GM23338 (cell line): ENCODE measurements around the gene ALDH6A1. TPM values are rescaled to one million over a fixed set of nuclear protein-coding genes. Genes with fewer than 3 reads are reported as not detected.

Source experiments
- ATAC-seq: fragments of 200-7000 bp; cut with Tn5 transposase; 3 replicates; pipeline ENCODE4 v1.9.1; 2020
- DNase-seq: peaks from one replicate; pipeline ENCODE4 v3.0.0-alpha.2; 2015; ENCODE audit warnings: low spot score
- H2AFZ ChIP-seq: fragments of 200-600 bp; sonication (generic); 2 replicates; pipeline ENCODE4 v1.8.0; 2016; ENCODE audit warnings: antibody characterized with exemption, mild to moderate bottlenecking, moderate library complexity
- H3F3A ChIP-seq: fragments of 200-600 bp; sonication (generic); replicated peaks from 2 replicates; pipeline ENCODE4 v1.8.0; 2017; ENCODE audit warnings: antibody characterized with exemption, mixed run types, low read depth
- H3K27ac ChIP-seq: fragments of 200-600 bp; sonication (generic); 2 replicates; pipeline ENCODE4 v1.6.1; 2016; ENCODE audit warnings: low read depth
- H3K27me3 ChIP-seq: fragments of 200-600 bp; sonication (generic); 2 replicates; pipeline ENCODE4 v1.8.0; 2016; ENCODE audit warnings: mild to moderate bottlenecking, mixed run types, moderate library complexity; ENCODE audit not compliant: insufficient read depth
- H3K36me3 ChIP-seq: fragments of 200-600 bp; sonication (generic); 2 replicates; pipeline ENCODE4 v1.8.0; 2016; ENCODE audit warnings: mild to moderate bottlenecking; ENCODE audit not compliant: insufficient read depth
- H3K4me1 ChIP-seq: fragments of 200-600 bp; sonication (generic); 2 replicates; pipeline ENCODE4 v1.8.0; 2016; ENCODE audit warnings: mild to moderate bottlenecking, moderate library complexity; ENCODE audit not compliant: insufficient read depth
- H3K4me2 ChIP-seq: fragments of 200-600 bp; sonication (generic); 2 replicates; pipeline ENCODE4 v1.7.1; 2017; ENCODE audit warnings: mixed run types
- H3K4me3 ChIP-seq: fragments of 200-600 bp; sonication (generic); 2 replicates; pipeline ENCODE4 v1.6.1; 2016; ENCODE audit warnings: mixed run types
- H3K79me2 ChIP-seq: fragments of 200-600 bp; sonication (generic); replicated peaks from 2 replicates; pipeline ENCODE4 v1.8.0; 2017; ENCODE audit warnings: mild to moderate bottlenecking; ENCODE audit not compliant: insufficient read depth
- H3K9me2 ChIP-seq: fragments of 200-600 bp; sonication (generic); 2 replicates; pipeline ENCODE4 v1.8.0; 2017; ENCODE audit not compliant: insufficient read depth
- H4K20me1 ChIP-seq: fragments of 200-600 bp; sonication (generic); replicated peaks from 2 replicates; pipeline ENCODE4 v1.8.0; 2017; ENCODE audit warnings: mild to moderate bottlenecking; ENCODE audit not compliant: insufficient read depth
- H3K27ac Mint-ChIP-seq: 2 replicates; pipeline ENCODE4 v1.8.0; 2020; ENCODE audit warnings: inconsistent platforms, mild to moderate bottlenecking, moderate library complexity, mixed read lengths
- H3K27me3 Mint-ChIP-seq: 3 replicates; pipeline ENCODE4 v1.8.0; 2022; ENCODE audit warnings: low read depth, mild to moderate bottlenecking, moderate library complexity, mixed read lengths, inconsistent platforms; ENCODE audit not compliant: insufficient read depth, poor library complexity
- H3K36me3 Mint-ChIP-seq: 3 replicates; pipeline ENCODE4 v1.8.0; 2021; ENCODE audit warnings: low read depth, mild to moderate bottlenecking, inconsistent platforms, moderate library complexity, mixed read lengths
- H3K4me1 Mint-ChIP-seq: 3 replicates; pipeline ENCODE4 v1.8.0; 2020; ENCODE audit warnings: mild to moderate bottlenecking, inconsistent platforms, mixed read lengths
- H3K4me3 Mint-ChIP-seq: 3 replicates; pipeline ENCODE4 v1.8.0; 2021; ENCODE audit warnings: moderate library complexity, mild to moderate bottlenecking, inconsistent platforms, mixed read lengths
- H3K9me3 Mint-ChIP-seq: 3 replicates; pipeline ENCODE4 v1.8.0; 2020; ENCODE audit warnings: moderate library complexity, mild to moderate bottlenecking, inconsistent platforms, mixed read lengths
- EZH2 ChIP-seq: fragments of 200-600 bp; sonication (generic); IDR thresholded peaks from one replicate; pipeline ENCODE4 v1.8.0; 2017; ENCODE audit warnings: antibody characterized with exemption, mild to moderate bottlenecking, low read depth; ENCODE audit not compliant: unreplicated experiment
- EZH2phosphoT487 ChIP-seq: fragments of 200-600 bp; sonication (generic); IDR thresholded peaks from one replicate; pipeline ENCODE4 v1.8.1; 2018; ENCODE audit warnings: antibody characterized with exemption; ENCODE audit not compliant: unreplicated experiment
- JUNB ChIP-seq: IDR thresholded peaks from one replicate; pipeline ENCODE4 v1.6.1; 2016; ENCODE audit warnings: antibody characterized with exemption; ENCODE audit not compliant: unreplicated experiment
- POLR2AphosphoS5 ChIP-seq: IDR thresholded peaks from 2 replicates; pipeline ENCODE4 v1.6.1; 2016; ENCODE audit warnings: antibody characterized with exemption, low read depth
- ZNF114 ChIP-seq: fragments of 250-450 bp; sonication (Bioruptor Pico); IDR thresholded peaks from 2 replicates; pipeline ENCODE4 v1.5.0; 2020; ENCODE audit warnings: mild to moderate bottlenecking, moderate library complexity
- polyA plus RNA-seq: library from polyadenylated mRNA; unstranded; fragments of >200 nt; fragmentation: Nextera tagmentation; extraction: Ambion mirVana; gene quantifications from 2 replicates; pipeline ENCODE4 v1.2.1, GENCODE V29; 2016
- total RNA-seq: library from RNA; depleted of rRNA; stranded (reverse); fragments of >200 nt; shearing (Covaris generic); gene quantifications from 2 replicates; pipeline ENCODE4 v1.2.3, GENCODE V29; 2014
- TF ChIP-seq, protein P1 (sequence below), 2 experiments: fragments of 200-600 bp in 1 of 2; sonication (generic) in 1 of 2; conservative IDR thresholded peaks; 2 replicates each; pipeline versions ENCODE4 v1.5.1 to v1.6.1; 2016 to 2017; ENCODE audit warnings: antibody characterized with exemption in 2 of 2, low read depth in 2 of 2, mild to moderate bottlenecking in 2 of 2, moderate library complexity in 1 of 2
- TF ChIP-seq, protein P2 (sequence below): IDR thresholded peaks from 2 replicates; pipeline ENCODE4 v1.6.1; 2016; ENCODE audit warnings: antibody characterized with exemption
- TF ChIP-seq, protein P3 (sequence below): fragments of 250-450 bp; sonication (Bioruptor Pico); IDR thresholded peaks from 2 replicates; pipeline ENCODE4 v1.5.0; 2020; ENCODE audit warnings: mild to moderate bottlenecking, moderate library complexity

The ALDH6A1 gene
- total and polyA plus RNA-seq, 2 experiments from 2014 or later: 16.1 to 28.0 TPM

DNA sequence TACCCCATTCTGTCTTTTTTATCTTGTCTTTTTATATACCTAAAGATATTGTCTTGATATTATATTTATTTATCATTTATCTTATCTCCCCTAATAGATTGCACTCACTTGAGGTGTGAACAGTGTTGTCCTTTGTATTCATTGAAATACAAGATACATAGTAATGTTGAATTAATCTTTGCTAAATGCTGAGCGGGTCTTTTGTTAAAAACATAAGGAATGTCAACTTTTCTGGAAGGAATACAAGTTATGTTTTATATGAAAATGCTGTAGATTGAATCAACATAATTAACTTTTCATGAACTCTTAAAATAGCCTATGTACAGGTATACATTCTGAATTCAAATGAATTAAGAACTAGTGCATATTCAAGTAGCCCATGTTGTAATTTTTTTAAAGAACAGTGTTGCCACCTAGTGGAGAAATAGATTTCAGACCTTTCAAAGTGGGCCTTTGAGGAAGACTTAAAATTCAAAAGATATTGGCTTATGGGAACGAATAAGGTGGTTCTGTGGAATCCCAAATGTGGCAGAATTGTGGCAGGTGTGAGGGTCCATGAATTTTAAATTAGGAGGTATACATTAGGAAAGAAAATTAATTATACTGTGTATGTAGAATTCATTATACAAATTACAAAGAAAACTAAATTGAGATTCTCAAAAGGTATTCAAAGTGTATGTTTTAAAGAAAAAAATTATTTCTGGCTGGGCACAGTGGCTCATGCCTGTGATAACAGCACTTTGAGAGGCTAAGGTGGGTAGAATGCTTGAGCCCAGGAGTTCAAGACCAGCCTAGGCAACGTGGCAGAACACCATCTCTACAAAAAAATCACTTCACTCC, 46.0 kb downstream of the ALDH6A1 start:
- no peaks in the 10 kb centered on the region for H3F3A ChIP-seq
- Mint-ChIP-seq H3K27ac (no peak overlapping the region), H3K4me3 (no peak overlapping the region), H3K36me3 (no peaks in the 10 kb centered on the region), H3K4me1 (no peaks in the 10 kb centered on the region), H3K9me3 (no peaks in the 10 kb centered on the region), H3K27me3 (no peaks in the 10 kb centered on the region)
- H3K27me3 ChIP-seq: no peaks in the 10 kb centered on the region
- no peaks in the 10 kb centered on the region for H3K4me1 ChIP-seq
- TF ChIP-seq, protein P1, sequence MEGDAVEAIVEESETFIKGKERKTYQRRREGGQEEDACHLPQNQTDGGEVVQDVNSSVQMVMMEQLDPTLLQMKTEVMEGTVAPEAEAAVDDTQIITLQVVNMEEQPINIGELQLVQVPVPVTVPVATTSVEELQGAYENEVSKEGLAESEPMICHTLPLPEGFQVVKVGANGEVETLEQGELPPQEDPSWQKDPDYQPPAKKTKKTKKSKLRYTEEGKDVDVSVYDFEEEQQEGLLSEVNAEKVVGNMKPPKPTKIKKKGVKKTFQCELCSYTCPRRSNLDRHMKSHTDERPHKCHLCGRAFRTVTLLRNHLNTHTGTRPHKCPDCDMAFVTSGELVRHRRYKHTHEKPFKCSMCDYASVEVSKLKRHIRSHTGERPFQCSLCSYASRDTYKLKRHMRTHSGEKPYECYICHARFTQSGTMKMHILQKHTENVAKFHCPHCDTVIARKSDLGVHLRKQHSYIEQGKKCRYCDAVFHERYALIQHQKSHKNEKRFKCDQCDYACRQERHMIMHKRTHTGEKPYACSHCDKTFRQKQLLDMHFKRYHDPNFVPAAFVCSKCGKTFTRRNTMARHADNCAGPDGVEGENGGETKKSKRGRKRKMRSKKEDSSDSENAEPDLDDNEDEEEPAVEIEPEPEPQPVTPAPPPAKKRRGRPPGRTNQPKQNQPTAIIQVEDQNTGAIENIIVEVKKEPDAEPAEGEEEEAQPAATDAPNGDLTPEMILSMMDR (conservative IDR thresholded peaks at IDR 0.05; ENCODE audit: low read depth in 2 of 2): peak; percentile 62 to 95
- TF ChIP-seq, protein P2, sequence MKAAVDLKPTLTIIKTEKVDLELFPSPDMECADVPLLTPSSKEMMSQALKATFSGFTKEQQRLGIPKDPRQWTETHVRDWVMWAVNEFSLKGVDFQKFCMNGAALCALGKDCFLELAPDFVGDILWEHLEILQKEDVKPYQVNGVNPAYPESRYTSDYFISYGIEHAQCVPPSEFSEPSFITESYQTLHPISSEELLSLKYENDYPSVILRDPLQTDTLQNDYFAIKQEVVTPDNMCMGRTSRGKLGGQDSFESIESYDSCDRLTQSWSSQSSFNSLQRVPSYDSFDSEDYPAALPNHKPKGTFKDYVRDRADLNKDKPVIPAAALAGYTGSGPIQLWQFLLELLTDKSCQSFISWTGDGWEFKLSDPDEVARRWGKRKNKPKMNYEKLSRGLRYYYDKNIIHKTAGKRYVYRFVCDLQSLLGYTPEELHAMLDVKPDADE: no peak
- H3K36me3 ChIP-seq: no peaks in the 10 kb centered on the region
- H3K4me2 ChIP-seq: no peak overlapping the region
- ATAC-seq (peak; percentile 45; the same call in 2 of the 3 replicates), DNase-seq (peak; percentile 73)
- H3K27ac ChIP-seq: no peak overlapping the region
- no peaks in the 10 kb centered on the region; the same call in 1 of the 2 replicates for H4K20me1 ChIP-seq
- no peaks in the 10 kb centered on the region for H3K79me2 ChIP-seq
- no peak overlapping the region for H3K4me3 ChIP-seq
- H2AFZ ChIP-seq: no peak overlapping the region
- H3K9me2 ChIP-seq: no peaks in the 10 kb centered on the region

DNA sequence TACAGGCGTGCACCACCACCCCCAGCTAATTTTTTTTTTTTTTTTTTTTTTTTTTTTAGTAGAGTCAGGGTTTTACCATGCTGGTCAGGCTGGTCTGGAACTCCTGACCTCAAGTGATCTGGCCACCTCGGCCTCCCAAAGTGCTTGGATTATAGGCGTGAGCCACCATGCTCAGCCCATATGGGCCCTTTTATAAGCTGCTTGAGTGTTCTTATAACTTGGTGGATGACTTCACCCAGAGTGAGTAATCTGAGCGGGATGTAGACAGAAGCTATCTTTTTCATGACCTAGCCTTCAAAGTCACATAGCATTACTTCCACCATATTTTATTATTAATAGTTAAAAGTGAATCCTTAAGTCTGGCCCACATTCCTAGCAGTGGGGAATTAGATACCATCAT, 48.7 kb downstream of the ALDH6A1 start:
- Histone ChIP-seq H3K27me3 (no peaks in the 10 kb centered on the region), H3K9me2 (no peaks in the 10 kb centered on the region), H3K4me3 (no peak overlapping the region), H4K20me1 (no peaks in the 10 kb centered on the region; the same call in 1 of the 2 replicates), H2AFZ (no peak overlapping the region), H3K27ac (no peak overlapping the region), H3K4me1 (no peaks in the 10 kb centered on the region), H3K79me2 (no peaks in the 10 kb centered on the region), H3F3A (no peaks in the 10 kb centered on the region), H3K4me2 (no peak overlapping the region), H3K36me3 (no peaks in the 10 kb centered on the region)
- Mint-ChIP-seq H3K4me1 (no peaks in the 10 kb centered on the region), H3K36me3 (no peaks in the 10 kb centered on the region), H3K4me3 (no peak overlapping the region), H3K27me3 (no peaks in the 10 kb centered on the region), H3K27ac (no peak overlapping the region), H3K9me3 (no peaks in the 10 kb centered on the region)
- DNase-seq (no peak), ATAC-seq (no peak)
- TF ChIP-seq EZH2phosphoT487 (no peak), JUNB (no peak), POLR2AphosphoS5 (no peak), ZNF114 (CRISPR knock-in tag) (no peak), EZH2 (no peak)
- TF ChIP-seq, protein P2: no peak
- TF ChIP-seq, protein P3, sequence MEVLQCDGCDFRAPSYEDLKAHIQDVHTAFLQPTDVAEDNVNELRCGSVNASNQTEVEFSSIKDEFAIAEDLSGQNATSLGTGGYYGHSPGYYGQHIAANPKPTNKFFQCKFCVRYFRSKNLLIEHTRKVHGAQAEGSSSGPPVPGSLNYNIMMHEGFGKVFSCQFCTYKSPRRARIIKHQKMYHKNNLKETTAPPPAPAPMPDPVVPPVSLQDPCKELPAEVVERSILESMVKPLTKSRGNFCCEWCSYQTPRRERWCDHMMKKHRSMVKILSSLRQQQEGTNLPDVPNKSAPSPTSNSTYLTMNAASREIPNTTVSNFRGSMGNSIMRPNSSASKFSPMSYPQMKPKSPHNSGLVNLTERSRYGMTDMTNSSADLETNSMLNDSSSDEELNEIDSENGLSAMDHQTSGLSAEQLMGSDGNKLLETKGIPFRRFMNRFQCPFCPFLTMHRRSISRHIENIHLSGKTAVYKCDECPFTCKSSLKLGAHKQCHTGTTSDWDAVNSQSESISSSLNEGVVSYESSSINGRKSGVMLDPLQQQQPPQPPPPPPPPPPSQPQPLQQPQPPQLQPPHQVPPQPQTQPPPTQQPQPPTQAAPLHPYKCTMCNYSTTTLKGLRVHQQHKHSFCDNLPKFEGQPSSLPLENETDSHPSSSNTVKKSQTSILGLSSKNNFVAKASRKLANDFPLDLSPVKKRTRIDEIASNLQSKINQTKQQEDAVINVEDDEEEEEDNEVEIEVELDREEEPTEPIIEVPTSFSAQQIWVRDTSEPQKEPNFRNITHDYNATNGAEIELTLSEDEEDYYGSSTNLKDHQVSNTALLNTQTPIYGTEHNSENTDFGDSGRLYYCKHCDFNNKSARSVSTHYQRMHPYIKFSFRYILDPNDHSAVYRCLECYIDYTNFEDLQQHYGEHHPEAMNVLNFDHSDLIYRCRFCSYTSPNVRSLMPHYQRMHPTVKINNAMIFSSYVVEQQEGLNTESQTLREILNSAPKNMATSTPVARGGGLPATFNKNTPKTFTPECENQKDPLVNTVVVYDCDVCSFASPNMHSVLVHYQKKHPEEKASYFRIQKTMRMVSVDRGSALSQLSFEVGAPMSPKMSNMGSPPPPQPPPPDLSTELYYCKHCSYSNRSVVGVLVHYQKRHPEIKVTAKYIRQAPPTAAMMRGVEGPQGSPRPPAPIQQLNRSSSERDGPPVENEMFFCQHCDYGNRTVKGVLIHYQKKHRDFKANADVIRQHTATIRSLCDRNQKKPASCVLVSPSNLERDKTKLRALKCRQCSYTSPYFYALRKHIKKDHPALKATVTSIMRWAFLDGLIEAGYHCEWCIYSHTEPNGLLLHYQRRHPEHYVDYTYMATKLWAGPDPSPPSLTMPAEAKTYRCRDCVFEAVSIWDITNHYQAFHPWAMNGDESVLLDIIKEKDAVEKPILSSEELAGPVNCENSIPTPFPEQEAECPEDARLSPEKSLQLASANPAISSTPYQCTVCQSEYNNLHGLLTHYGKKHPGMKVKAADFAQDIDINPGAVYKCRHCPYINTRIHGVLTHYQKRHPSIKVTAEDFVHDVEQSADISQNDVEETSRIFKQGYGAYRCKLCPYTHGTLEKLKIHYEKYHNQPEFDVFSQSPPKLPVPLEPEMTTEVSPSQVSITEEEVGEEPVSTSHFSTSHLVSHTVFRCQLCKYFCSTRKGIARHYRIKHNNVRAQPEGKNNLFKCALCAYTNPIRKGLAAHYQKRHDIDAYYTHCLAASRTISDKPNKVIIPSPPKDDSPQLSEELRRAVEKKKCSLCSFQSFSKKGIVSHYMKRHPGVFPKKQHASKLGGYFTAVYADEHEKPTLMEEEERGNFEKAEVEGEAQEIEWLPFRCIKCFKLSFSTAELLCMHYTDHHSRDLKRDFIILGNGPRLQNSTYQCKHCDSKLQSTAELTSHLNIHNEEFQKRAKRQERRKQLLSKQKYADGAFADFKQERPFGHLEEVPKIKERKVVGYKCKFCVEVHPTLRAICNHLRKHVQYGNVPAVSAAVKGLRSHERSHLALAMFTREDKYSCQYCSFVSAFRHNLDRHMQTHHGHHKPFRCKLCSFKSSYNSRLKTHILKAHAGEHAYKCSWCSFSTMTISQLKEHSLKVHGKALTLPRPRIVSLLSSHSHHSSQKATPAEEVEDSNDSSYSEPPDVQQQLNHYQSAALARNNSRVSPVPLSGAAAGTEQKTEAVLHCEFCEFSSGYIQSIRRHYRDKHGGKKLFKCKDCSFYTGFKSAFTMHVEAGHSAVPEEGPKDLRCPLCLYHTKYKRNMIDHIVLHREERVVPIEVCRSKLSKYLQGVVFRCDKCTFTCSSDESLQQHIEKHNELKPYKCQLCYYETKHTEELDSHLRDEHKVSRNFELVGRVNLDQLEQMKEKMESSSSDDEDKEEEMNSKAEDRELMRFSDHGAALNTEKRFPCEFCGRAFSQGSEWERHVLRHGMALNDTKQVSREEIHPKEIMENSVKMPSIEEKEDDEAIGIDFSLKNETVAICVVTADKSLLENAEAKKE (CRISPR knock-in tag): no peak
